Middle frontal gyrus (tissue), 1 donor: Measurements from ENCODE around the gene TSC22D3.
"Not testable (repeated sequence)": the region's sequence is repeated elsewhere in the genome, so short reads cannot be mapped to it uniquely, and the experiment has no call there.

Source experiments
- DNase-seq: peaks from one replicate; pipeline ENCODE4 v3.0.0-alpha.2; 2015; ENCODE audit warnings: low spot score; ENCODE audit errors: extremely low spot score

The TSC22D3 gene

GRCh38 chrX:107712231-107713202 is 63.1 kb downstream of the TSC22D3 start:
- DNase-seq = no peak

DNA sequence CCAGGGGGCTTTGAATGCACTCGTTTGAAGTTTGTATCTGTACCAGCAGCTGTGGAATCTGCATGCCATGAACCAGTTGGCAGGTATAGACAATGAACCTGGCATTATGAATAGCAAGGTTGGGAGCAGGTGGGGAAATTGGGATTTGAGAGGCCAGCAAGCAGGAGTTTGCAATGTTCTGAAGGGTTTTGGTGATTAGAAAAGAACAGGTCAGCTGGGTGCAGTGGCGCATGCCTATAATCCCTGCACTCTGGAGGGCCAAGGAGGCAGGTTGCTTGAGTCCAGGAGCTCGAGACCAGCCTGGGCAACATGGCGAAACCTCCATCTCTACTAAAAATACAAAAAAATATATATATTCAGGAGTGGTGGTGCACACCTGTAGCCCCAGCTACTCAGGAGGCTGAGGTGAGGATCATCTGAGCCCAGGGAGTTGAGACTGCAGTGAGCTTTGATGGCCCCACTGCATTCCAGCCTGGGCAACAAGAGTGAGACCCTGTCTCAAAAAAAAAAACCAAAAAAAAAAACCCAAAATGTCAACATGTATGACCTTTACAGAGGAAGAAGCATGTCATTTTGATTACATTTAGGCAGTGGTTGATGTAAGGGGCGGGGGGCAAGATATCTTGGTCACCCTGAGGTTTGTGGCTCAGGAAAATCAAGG is 63.9 kb downstream of the TSC22D3 start:
- no peak for DNase-seq

GRCh38 chrX:107710617-107711391 is 64.8 kb downstream of the TSC22D3 start:
- no peak for DNase-seq

DNA sequence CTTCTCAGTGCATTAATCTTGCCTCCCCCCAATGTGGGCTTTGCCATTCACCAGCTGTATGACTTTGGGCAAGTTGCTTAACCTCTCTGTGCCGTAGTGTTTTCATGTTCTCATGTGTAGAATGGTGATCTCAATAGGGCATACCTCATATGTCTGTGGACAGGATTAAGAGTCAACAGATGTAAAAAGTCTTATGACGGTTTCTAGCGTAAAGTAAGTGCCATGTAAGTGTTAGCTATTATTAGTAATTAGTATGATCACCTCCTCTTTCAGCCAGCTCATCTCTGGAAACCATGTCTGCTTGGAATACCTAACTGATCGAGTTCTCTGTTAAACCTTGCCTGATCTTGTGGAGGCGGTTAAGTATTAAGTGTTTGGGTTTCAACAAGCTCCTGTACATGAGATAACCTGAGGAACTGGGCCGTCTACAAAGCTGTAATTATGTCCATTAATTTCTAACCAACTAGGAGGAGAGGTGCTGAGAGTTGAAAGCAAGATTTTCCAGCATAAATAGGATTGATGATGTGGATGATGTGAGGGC is 66.3 kb downstream of the TSC22D3 start:
- no peak for DNase-seq

- DNase-seq = no peak
These were observed 66.8 kb downstream of the TSC22D3 start for GRCh38 chrX:107708762-107709161.

- DNase-seq = no peak
These were observed 67.7 kb downstream of the TSC22D3 start for GRCh38 chrX:107707866-107708265.

GRCh38 chrX:107706309-107706708 is 69.3 kb downstream of the TSC22D3 start:
- no peak for DNase-seq

DNA sequence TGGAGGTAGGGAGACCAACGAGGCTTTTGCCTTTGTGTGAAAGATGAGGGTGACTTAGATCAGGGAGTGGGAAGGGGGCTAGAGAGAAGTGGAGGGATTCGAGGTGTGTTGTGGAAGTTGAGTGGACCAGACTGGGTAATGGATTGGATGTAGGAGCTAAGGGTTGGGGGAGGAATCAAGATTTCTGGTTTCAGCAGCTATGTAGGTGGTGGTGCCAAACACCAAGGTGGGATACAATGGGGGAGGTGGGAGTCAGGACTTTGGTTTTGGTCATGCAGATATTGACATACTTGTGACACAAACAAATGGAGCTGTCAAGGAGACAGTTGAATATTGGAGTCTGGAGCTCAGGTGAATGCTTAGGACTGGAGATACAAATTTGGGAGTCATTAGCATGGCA is 71.0 kb downstream of the TSC22D3 start:
- no peak for DNase-seq

GRCh38 chrX:107704181-107704580 is 71.4 kb downstream of the TSC22D3 start:
- DNase-seq = no peak

GRCh38 chrX:107701493-107702121 is 74.0 kb downstream of the TSC22D3 start:
- DNase-seq = no peak

GRCh38 chrX:107700790-107701189 is 74.8 kb downstream of the TSC22D3 start:
- no peak for DNase-seq

DNA sequence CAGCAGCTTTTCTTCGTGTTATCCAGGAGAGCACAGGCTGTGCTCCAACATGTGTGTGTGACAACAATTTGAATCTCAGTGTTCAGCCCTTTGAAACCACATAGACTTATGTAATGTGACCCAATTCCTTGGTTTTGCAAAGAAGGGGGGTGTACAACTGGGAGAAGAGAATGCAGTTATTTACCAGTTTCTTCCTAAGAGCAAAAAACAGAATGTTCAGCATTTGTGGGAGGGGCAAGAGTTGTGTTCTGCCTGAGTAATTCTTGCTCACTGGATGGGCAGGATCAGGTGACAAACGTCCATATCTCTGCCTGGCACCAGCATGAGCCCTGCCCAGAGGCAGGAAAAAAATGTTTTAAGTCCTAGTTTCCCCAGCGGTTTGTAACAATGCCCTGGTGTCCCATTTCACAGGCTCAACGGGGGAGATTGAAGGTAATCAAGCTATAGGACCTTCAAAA is 75.2 kb downstream of the TSC22D3 start:
- DNase-seq = no peak

GRCh38 chrX:107699616-107700015 is 76.0 kb downstream of the TSC22D3 start:
- no peak for DNase-seq

- DNase-seq = no peak
These were observed 84.6 kb downstream of the TSC22D3 start for GRCh38 chrX:107691024-107691448.

DNA sequence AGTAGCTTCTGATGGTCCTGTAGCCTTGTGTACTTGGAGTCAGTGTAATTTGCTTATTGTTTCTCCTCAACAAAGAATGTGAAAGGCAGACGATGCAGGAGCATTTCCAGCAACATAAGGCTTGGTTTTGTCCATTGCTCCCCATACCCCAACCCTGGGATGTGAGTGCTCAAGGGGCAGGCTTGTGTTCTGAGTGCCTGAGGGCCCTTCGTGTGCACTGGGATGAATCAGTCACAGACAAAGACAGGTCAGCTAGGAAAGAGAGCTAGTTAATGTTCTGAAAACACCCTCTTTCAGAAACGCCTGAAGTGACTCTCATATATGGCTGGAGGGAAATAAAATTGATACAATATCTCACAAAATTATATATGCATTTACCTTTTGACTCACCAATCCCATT is 88.1 kb downstream of the TSC22D3 start:
- no peak for DNase-seq

- no peak for DNase-seq
These were observed 88.8 kb downstream of the TSC22D3 start for GRCh38 chrX:107686792-107687191.

DNA sequence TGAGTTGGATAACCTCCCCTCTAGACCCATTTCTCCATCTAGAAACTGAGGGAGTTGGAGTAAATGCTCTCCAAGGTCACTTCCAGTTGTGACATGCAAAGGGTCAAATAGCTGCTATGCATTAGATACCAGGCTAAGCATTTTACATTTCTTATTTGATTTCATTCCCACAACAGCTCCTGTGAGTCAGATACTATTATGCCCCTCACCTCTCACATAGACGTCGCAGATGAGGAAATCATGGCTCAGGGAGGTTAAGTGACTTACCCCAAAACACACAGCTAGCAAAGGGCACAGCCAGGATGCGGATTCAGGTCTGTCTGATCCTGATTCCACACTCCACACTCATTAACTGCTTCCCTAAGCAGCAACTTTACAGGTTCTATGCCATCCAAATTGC is 89.6 kb downstream of the TSC22D3 start:
- no peak for DNase-seq

DNA sequence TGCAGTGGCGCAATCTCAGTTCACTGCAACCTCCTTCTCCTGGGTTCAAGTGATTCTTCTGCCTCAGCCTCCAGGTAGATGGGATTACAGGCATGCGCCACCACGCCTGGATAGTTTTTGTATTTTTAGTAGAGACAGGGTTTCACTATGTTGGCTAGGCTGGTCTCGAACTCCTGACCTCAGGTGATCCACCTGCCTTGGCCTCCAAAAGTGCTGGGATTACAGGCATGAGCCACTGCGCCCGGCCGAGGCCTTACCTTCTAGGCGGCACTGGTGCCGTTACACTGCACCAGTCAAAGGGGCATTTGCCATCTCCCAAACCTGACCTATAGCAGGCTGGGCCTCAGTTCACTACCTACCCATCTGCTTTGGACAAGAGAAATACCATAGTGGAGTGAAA is 90.0 kb downstream of the TSC22D3 start:
- not testable (repeated sequence) for DNase-seq

- DNase-seq = no peak
These were observed 90.6 kb downstream of the TSC22D3 start for GRCh38 chrX:107684956-107685385.

GRCh38 chrX:107683931-107684330 is 91.7 kb downstream of the TSC22D3 start:
- DNase-seq = no peak
